Measurements from ENCODE around the gene TMEM134.
"Not testable (repeated sequence)": the region's sequence is repeated elsewhere in the genome, so short reads cannot be mapped to it uniquely, and the experiment has no call there.

Gene TMEM134

GRCh38 chr11:67486481-67487195 is 17.6 kb upstream of the TMEM134 start:
- DNase-seq, result no peak

GRCh38 chr11:67485873-67486361 is 16.9 kb upstream of the TMEM134 start:
- DNase-seq, result not testable (repeated sequence)

DNA sequence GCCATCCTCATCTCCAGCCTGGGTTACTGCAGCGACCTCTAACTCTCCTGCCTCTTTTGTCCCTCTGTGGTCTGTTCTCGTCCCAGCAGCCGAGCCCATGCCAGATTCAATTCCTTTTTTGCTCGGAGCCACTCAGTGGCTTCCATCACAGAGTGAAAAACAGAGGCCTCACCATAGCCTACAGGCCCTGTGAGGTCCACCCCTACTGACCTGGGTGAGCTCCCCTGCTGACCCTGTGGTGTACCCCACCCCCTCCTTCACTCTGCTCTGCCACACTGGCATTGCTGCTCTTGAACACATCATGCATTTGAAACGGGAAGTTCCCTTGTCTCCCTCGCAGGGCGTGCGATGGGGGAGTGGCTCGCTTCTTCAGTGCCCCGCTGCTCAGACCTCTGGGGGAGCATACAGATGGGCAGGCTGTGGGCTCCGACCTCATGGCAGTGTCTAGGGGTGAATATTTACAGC is 15.8 kb upstream of the TMEM134 start:
- peak in 5 of 56 donors; percentile 19 to 52 (median 30) for DNase-seq

GRCh38 chr11:67483831-67484665 is 15.0 kb upstream of the TMEM134 start:
- DNase-seq, result no peak

DNA sequence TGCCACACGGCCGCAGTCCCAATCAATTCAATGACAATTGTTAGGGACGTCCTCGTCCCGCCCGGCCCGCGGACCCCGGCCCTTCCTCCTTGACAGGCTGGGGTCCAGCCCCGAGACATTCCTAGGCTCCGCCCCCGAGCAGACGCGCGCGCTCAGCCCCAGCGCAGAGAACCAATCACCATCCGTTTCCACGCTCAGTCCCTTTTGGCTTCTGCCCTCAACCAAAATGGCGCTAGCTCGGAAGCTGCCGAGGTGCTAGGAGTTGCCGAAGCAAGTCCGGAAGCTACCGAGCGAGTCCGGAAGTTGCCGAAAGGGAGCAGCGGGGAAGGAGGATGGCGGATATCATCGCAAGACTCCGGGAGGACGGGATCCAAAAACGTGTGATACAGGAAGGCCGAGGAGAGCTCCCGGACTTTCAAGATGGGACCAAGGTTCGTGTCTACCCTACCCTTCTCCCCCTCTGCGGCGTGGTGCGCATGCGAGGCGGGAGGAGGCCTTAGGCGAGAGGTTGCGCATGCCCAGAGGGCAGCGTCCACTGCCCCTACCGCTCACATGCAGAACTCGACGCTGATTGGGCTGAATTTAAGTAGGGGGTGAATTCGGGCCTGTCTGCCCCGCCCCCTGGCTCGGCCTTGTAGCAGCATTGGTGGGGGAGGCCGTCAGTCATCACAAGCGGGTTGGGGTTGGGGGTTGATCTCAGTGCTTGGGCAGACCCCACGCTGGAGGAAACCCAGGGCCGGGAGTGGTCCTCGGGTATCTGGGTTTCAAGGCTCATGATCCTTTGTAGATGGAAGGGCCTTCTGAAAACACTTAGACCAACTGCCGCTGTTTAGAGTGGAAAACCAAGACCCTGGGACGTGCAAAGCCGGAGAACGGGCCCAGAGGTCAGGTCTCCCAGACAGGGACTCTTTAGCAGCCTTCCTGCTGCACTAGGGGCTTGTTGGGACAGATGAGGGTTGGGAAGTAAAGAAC is 14.1 kb upstream of the TMEM134 start, which contains the start of gene AIP:
AIP (plus strand) TSS at position 200 of the 972 bp plus-strand sequence; CDS start at position 333, 133 bp downstream.
- DNase-seq, result peak; percentile 86 to 100 (median 95)

GRCh38 chr11:67482275-67482826 is 13.3 kb upstream of the TMEM134 start:
- no peak for DNase-seq

GRCh38 chr11:67477344-67478050 is 8.4 kb upstream of the TMEM134 start:
- not testable (repeated sequence) for DNase-seq

DNA sequence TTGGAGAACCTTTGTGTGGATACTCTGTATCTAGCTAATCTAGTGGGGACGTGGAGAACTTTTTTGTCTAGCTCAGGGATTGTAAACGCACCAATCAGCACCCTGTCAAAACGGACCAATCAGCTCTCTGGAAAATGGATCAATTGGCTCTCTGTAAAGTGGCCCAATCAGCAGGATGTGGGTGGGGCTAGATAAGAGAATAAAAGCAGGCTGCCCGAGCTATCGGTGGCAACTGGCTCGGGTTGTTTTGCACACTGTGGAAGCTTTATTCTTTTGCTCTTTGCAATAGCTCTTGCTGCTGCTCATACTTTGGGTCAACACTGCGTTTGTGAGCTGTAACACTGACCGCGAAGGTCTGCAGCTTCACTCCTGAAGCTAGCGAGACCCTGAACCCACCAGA is 7.6 kb upstream of the TMEM134 start:
- DNase-seq, result not testable (repeated sequence)

DNA sequence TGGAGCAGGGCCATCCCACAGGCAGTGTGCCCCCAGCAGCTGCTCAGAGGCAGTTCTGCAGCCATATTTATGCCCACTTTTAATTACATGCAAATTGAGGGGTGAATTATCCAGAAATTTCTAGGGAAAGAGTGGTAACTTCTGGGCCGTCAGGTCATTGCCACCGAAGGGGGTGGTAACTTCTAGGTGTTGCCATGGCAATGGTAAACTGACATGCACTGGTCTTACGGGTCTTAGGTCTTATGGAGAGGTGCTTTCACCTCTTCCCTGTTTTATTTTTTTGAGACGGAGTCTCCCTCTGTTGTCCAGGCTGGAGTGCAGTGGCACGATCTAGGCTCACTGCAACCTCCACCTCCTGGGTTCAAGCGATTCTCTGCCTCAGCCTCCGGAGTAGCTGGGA is 3.8 kb upstream of the TMEM134 start:
- no peak for DNase-seq

DNA sequence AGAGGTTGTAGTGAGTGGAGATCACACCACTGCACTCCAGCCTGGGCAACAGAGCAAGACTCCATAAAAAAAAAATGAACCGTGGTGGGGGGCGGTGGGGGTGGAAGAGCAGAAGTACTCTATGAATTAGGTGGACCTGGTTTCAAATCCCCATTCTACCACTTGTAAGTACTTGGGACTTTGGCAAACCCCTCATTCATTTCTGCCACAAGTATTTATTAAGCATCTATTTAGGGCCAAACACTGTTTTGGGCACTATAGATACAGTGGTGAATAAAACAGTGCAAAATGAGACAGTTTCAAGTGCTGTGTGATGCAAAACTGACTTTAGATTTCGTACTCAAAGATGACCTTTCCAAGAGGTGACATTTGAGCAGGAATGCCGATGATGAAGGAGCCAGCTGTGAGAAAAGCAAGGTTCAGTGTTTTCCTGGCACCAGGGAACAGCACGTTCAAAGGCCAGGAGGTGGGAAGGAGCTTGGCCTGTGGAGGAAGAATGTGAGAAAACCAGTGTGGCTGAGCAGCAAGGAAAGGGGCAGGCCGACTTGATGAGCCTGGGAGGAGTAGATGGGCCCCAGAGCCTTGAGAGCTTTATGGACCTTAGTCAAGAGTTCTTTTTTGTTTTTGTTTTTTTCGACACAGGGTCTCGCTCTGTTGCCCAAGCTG is 1.4 kb upstream of the TMEM134 start:
- no peak for DNase-seq

- no peak for DNase-seq
Observed at GRCh38 chr11:67469508-67469811, 409 bp upstream of the TMEM134 start.

- DNase-seq, result no peak
Observed at GRCh38 chr11:67468456-67468758, 644 bp downstream of the TMEM134 start.

DNA sequence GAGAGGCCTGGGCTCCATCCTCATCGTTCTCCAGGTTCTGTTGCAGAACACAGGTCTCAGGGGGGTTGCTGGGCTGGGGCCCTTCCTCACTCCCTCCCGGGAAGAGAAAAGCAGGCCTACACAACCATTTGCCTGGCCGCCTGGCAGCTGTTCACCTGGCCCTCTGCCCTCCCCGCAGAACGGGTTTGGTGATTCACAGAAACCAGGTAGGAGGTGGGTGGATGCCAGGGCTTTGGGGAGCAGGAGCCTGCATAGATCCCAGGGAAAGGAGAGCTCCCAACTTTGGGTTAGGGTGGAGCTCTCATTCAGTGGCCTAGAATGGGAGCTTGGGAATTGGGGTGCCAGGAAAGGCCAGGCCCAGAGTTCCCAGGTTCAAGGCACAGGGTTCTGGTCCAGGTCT is 995 bp downstream of the TMEM134 start:
- DNase-seq, result peak in 2 of 56 donors; percentile 21 to 28

GRCh38 chr11:67466962-67467771 is 1.9 kb downstream of the TMEM134 start:
- no peak for DNase-seq

DNA sequence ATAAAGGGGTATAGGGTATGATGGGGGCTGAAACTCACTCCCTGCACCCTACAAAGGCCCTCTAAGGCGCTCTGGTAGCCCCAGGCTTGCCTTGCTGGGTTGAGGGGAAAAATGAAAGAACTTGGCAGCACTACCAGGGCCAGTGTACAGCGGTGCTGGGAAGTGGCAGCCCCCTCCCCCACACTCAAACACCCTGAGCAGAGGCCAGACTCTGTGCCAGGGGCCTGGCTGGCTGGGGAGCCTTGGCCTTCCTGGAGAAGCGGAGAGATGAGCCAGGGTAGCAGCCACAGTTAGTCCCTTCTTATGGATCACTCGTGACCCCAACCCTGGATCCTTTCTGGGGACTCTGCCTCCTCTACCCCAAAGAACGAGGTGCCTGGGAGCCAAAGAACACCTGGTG is 2.7 kb downstream of the TMEM134 start:
- peak in 10 of 56 donors; percentile 16 to 37 (median 30) for DNase-seq

DNA sequence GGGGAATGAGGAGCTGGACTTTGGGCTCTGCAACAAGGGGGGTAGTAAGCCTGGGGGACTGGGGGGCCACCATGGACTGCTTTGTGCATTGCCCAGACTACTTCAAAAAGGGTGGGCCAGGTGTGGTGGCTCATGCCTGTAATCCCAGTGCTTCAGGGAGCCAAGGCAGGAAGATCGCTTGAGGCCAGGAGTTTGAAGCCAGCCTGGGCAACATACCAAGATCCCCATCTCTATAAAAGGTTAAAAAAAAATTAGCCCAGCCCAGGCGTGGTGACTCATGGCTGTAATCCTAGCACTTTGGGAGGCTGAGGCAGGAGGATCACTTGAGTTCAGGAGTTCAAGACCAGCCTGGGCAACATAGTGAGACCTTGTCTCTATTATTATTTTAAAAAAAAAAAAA is 3.5 kb downstream of the TMEM134 start:
- DNase-seq, result not testable (repeated sequence)

DNA sequence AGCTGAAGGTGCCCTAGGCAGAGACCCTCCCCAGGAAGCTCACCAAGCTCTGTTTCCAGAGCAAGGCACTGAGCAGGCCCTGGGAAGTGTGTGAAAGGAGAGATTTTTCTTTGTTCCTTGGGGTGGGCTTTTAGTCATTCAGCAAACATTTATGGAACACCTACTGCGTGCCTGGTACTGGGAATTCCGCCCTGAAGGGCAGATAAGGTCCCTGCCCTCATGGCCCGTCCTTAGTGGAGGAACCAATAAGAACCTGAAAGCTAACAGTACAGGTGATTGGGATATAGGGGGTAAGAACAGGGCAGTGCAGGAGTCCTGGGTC is 3.9 kb downstream of the TMEM134 start:
- DNase-seq, result no peak

DNA sequence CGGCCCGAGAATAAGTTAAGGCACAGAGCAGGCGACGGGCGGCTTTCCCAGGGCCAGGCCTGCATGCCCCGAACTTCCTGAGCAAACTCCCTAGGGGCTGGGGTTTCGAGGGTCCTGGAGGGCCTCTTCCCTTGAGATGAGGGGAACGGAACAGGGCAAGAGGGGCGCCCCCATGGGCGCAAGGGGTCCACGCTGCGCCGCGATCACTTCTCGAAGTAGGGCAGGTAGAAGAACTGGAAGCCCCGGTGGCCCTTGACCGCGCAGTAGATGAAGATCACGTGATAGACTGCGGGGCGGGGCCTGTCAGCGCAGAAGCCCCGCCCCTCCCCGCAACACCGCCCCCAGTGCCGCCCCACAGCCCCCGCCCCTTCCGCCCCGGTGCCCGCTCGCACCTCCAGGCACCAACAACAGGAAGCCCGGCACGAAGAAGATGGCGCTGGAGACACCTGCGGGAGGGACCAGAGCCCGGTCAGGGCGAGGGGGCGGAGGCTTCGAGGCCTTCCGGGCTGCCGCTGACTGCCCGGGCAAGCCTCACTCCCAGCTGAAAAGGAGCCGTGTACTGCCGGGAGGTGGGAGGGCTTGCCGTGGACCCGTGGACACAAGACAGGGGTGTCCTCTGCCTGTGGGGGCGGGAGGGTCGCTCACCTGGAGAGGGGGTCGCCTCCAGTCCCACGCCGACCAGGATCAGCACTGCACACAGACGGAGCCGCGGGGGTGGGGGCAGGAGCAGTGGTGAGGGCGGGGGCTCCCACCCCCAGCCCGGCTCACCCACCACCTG is 4.5 kb downstream of the TMEM134 start:
- peak in 51 of 56 donors; percentile 11 to 89 (median 60) for DNase-seq
